AG09319 (cell line): ENCODE measurements around the gene VRK2.
"Not testable (repeated sequence)": the region's sequence is repeated elsewhere in the genome, so short reads cannot be mapped to it uniquely, and the experiment has no call there.

Experiments used
- DNase-seq: peaks from one replicate; pipeline ENCODE4 v3.0.0-alpha.2; 2010; ENCODE audit warnings: low read depth; ENCODE audit errors: extremely low read depth
- TF ChIP-seq, protein P1 (sequence below): IDR thresholded peaks from 2 replicates; pipeline ENCODE4 v1.5.1; 2011; ENCODE audit warnings: low read depth, mild to moderate bottlenecking, inconsistent platforms, low read length, moderate library complexity

Gene VRK2

DNA sequence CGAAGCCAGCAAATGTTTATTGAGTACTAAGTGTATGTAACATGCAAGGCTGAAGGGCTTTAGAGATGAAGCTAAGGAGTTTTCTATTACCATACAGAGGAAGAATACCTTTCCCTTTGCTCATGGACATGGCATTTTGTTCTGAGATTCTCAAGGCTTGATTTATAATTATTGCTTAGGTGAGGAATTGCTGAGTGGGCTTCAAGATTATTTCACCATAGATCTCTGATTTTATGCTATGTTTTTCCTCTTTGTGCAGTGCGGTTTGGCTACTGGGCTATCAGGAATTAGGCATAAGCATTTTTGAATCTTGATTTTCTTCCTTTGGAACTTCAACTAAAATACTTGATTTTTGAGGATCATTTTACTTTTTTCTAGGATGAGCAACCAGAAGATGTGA is 42.5 kb downstream of the VRK2 start:
- TF ChIP-seq, protein P1, sequence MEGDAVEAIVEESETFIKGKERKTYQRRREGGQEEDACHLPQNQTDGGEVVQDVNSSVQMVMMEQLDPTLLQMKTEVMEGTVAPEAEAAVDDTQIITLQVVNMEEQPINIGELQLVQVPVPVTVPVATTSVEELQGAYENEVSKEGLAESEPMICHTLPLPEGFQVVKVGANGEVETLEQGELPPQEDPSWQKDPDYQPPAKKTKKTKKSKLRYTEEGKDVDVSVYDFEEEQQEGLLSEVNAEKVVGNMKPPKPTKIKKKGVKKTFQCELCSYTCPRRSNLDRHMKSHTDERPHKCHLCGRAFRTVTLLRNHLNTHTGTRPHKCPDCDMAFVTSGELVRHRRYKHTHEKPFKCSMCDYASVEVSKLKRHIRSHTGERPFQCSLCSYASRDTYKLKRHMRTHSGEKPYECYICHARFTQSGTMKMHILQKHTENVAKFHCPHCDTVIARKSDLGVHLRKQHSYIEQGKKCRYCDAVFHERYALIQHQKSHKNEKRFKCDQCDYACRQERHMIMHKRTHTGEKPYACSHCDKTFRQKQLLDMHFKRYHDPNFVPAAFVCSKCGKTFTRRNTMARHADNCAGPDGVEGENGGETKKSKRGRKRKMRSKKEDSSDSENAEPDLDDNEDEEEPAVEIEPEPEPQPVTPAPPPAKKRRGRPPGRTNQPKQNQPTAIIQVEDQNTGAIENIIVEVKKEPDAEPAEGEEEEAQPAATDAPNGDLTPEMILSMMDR, result no peak
- no peak for DNase-seq

DNA sequence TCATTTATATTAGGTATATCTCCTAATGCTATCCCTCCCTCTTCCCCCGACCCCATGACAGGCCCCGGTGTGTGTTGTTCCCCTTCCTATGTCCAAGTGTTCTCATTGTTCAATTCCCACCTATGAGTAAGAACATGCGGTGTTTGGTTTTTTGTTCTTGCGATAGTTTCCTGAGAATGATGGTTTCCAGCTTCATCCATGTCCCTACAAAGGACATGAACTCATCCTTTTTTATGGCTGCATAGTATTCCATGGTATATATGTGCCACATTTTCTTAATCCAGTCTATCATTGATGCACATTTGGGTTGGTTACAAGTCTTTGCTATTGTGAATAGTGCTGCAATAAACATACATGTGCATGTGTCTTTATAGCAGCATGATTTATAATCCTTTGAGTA is 46.2 kb downstream of the VRK2 start:
- not testable (repeated sequence) for DNase-seq

DNA sequence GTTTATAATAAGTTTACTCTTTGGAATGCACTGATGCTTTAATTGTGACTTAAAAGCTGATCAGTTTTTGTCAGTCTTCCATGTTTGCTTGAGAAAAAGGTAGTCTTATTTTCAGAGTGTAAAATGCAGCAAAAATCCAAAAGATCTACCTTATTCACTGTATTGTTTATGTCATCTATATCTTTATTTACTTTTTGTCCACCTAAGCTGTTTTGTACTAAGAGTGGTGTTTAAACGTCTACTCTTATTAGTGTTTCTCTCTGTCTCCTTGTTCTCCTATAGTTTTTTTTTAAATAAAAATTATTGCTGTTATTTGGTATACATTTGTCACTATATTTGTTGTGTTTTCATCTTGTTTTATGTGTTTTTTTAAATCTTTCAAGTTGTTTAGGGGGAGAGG is 50.4 kb downstream of the VRK2 start:
- no peak for DNase-seq
- TF ChIP-seq, protein P1, result no peak

DNA sequence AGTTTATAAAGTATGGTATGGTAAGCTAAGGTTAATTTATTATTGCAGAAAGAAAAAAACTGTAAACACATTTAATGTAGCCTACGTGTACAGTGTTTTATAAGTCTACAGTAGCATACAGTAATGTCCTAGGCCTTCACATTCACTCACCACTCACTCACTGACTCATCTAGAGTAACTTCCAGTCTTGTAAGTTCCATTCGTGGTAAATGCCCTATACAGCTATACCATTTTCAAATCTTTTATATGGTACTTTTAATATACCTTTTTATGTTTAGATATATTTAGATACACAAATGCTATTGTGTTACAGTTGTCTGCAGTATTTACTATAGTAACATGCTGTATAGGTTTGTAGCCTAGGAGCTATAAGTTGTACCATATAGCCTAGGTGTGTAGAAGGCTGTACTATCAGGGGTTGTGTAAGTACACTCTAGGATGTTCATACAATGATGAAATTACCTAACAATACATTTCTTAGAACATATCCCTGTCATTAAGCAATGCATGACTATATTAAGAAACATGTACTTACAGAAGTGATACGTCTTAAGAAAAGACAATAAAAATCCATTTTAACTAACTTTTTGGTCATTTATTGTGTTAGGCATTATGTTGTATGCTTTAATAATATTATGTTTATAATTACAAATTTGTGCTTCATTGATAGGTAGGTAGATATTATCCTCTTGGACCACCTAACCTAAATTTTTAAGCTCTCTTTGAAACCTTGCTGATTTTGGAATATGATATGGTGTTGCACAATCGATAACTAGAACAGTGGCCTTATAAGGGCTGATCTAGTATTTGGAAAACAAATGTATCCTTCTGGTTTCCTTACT is 51.9 kb downstream of the VRK2 start:
- TF ChIP-seq, protein P1, result no peak
- no peak for DNase-seq

DNA sequence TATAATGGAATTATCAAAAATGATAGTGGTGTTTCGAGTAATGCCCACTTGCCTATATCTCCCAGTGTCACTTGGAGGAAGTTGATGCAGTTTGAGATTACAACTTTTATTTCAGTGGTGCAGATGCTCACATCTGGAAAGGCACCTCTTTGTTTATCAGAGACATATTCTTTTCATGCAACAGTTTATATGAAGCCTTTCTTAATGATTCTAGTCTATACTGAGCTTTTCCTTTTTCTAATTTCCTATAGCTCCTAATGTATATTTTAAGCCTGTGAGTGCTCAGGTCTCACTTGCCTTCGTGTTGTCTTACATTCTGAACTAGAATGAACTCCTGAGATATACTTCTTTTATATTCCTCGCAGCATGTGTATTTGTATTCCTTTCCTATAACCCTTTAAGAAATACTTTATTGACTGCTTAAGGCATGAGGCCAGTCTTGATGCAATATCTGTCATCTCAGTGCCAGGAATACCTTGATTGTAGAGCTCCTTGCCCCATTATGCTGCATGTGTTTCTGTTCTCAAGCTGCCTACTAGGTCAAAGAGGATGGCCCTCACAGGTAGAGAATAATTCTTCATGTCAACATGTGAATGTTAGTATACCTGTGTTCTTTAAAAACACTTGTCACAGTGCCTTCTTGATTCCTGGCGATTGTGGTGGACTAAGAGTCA is 52.6 kb downstream of the VRK2 start:
- DNase-seq, result no peak
- TF ChIP-seq, protein P1, result no peak

DNA sequence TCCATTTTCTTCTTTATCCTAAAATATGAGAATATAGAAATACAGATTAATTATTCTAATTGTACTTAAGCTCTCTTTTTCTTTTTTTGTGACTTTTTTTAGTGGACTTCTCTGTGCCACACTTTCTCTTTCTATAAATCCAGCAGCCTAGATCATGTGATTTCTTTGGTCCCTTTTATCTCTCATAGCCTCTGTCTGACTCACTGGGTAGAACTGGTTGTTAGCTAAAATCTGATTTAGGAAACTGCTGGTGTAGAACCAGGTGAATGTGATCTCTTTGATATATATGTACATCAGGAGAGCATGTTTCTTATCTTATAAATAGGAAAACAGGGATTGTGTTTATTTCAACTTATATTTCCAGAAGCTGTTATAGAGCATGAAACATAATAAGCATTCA is 54.9 kb downstream of the VRK2 start:
- no peak for DNase-seq

DNA sequence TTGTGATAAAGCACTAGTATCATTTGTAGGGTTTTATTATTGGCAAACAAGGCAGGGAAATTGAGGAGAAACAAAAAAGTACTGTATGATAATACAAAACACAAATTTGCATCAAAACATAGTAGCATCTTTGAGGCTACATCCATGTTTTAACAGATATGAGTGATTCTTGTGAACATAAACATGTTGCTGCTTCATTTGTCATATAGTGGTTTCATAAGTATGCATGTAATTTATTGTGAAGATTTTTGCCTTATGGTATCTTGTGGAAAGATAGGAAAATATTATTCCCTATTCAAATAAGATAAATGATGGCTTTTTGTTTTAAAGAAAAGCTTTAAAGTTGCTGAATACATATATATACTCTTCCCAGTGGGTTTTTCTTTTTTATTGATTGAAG is 60.3 kb downstream of the VRK2 start:
- DNase-seq, result no peak
- TF ChIP-seq, protein P1, result no peak

More for the DNA sequence above, 54.9 kb downstream of the VRK2 start:
- TF ChIP-seq, protein P1, result no peak
